Raji (cell line): ENCODE data around the gene MGST1.

Experiments used
- POLR2A ChIP-seq: IDR thresholded peaks from 2 replicates; pipeline ENCODE4 v1.6.1; 2011; ENCODE audit warnings: low read depth, low read length, control low read depth; ENCODE audit not compliant: insufficient read depth

The MGST1 gene

GRCh38 chr12:16385782-16386646 is 38.6 kb downstream of the MGST1 start:
- TF ChIP-seq POLR2A = no peak

GRCh38 chr12:16387919-16388318 is 40.5 kb downstream of the MGST1 start:
- TF ChIP-seq POLR2A = no peak

GRCh38 chr12:16389594-16389993 is 42.1 kb downstream of the MGST1 start:
- TF ChIP-seq POLR2A = no peak

- TF ChIP-seq POLR2A = no peak
Measured at GRCh38 chr12:16392846-16393535, 45.5 kb downstream of the MGST1 start.

DNA sequence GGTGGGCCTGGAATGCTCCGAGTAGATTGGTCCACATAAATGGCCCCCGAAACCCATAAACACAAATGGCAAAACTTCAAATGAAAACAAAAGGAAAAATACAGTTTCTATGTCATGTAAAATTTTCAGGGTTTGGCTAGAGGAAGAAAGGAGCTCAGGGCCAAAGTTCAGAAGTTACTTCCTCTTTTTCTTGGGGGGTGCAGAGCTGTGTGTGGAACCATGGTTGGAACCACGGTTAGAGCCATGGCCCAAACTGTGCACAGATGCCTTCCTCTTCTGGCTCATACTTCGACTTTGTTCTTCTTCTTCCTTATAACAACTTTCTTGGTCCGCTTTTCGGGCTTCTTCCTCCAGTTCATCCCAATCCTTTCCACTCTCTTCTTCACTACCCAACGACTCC is 51.7 kb downstream of the MGST1 start:
- no peak for TF ChIP-seq POLR2A

DNA sequence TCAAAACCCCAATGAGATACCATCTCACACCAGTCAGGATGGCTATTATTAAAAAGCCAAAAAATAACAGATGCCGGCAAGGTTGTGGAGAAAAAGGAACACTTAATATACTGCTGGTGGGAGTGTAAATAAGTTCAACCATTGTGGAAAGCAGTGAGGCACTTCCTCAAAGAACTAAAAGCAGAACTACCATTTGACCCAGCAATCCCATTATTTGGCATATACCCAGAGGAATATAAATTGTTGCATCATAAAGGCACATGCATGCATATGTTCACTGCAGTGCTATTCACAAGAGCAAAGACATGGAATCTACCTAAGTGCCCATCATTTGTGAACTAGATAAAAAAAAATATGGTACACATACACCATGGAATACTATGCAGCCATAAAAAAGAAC is 59.9 kb downstream of the MGST1 start:
- no peak for TF ChIP-seq POLR2A
